Peyer's patch (tissue), 4 donors: ENCODE results near the gene RASAL2. TPM values are rescaled to one million over a fixed set of nuclear protein-coding genes. Genes with fewer than 3 reads are reported as not detected.
"Not testable (repeated sequence)": the region's sequence is repeated elsewhere in the genome, so short reads cannot be mapped to it uniquely, and the experiment has no call there.

Experiments used
- DNase-seq, 3 donors: peaks; one replicate each; pipeline ENCODE4 v3.0.0-alpha.2; 2017 to 2019
- H3K27ac ChIP-seq, 4 donors: fragments of 200-600 bp; sonication (generic); one replicate each; pipeline ENCODE4 v1.5.1; 2016 to 2019
- H3K27me3 ChIP-seq, 2 donors: fragments of 200-600 bp; sonication (generic); one replicate each; pipeline ENCODE4 v1.5.1; 2019
- H3K36me3 ChIP-seq, 3 donors: fragments of 200-600 bp; sonication (generic); one replicate each; pipeline ENCODE4 v1.5.1; 2016 to 2019
- H3K4me1 ChIP-seq, 4 donors: fragments of 200-600 bp; sonication (generic); one replicate each; pipeline ENCODE4 v1.5.1; 2016 to 2019
- H3K4me3 ChIP-seq, 4 donors: fragments of 200-600 bp; sonication (generic); 1 replicate in 3 of 4; 2 replicates in 1 of 4; pipeline ENCODE4 v1.5.1; 2016 to 2019; ENCODE audit warnings: mild to moderate bottlenecking in 1 of 4
- H3K9me3 ChIP-seq, 4 donors: fragments of 200-600 bp; sonication (generic); one replicate each; pipeline ENCODE4 v1.5.1; 2016 to 2019; ENCODE audit warnings: mild to moderate bottlenecking in 1 of 4
- CTCF ChIP-seq, 6 experiments: fragments of 450-650 bp in 4 of 6; fragments of 200-600 bp in 2 of 6; sonication (generic) in 1 of 6; IDR thresholded peaks; one replicate each; pipeline ENCODE4 v1.5.1; 2017 to 2019; ENCODE audit warnings: antibody characterized with exemption in 6 of 6, mild to moderate bottlenecking in 3 of 6, moderate library complexity in 1 of 6
- POLR2A ChIP-seq, 2 donors: fragments of 450-650 bp; IDR thresholded peaks; one replicate each; pipeline ENCODE4 v1.5.1; 2017; ENCODE audit warnings: antibody characterized with exemption in 2 of 2, mild to moderate bottlenecking in 2 of 2, moderate library complexity in 2 of 2
- total RNA-seq, 4 donors: library from RNA; depleted of rRNA; stranded (reverse); fragments of >200 nt; gene quantifications; one replicate each; pipeline ENCODE4 v1.1.0, GENCODE V29; 2016

RASAL2 gene
- total RNA-seq, 4 donors from 2014 or later, result 10.2 to 35.5 (median 20.0) TPM

- Histone ChIP-seq H3K27ac (no peak overlapping the region), H3K36me3 (no peaks in the 10 kb centered on the region), H3K4me1 (peaks cover 0 to 3% (median 0%) of the 10 kb centered on the region in 4 donors), H3K9me3 (no peaks in the 10 kb centered on the region), H3K27me3 (no peaks in the 10 kb centered on the region), H3K4me3 (no peak overlapping the region)
- peak in 2 of 6 experiments; percentile 10 to 20 for TF ChIP-seq CTCF (IDR thresholded peaks at IDR 0.05)
- TF ChIP-seq POLR2A (IDR thresholded peaks at IDR 0.05), result no peak
- DNase-seq, result no peak
Measured at GRCh38 chr1:178500091-178500770, 406.3 kb downstream of the RASAL2 start.

GRCh38 chr1:178500936-178501554, 407.1 kb downstream of the RASAL2 start:
- H3K36me3 ChIP-seq, result no peaks in the 10 kb centered on the region
- no peak for TF ChIP-seq POLR2A (IDR thresholded peaks at IDR 0.05)
- no peak for TF ChIP-seq CTCF (IDR thresholded peaks at IDR 0.05)
- H3K4me1 ChIP-seq, result peaks cover 0 to 3% (median 0%) of the 10 kb centered on the region in 4 donors
- no peaks in the 10 kb centered on the region for H3K27me3 ChIP-seq
- H3K4me3 ChIP-seq, result no peak overlapping the region
- no peaks in the 10 kb centered on the region for H3K9me3 ChIP-seq
- DNase-seq, result peak in 1 of 3 donors; percentile 13
- H3K27ac ChIP-seq, result no peak overlapping the region

GRCh38 chr1:178501705-178502329, 407.9 kb downstream of the RASAL2 start:
- no peaks in the 10 kb centered on the region for H3K9me3 ChIP-seq
- H3K27me3 ChIP-seq, result no peaks in the 10 kb centered on the region
- no peaks in the 10 kb centered on the region for H3K36me3 ChIP-seq
- peak; percentile 27 to 88 (median 75) for TF ChIP-seq CTCF (IDR thresholded peaks at IDR 0.05)
- TF ChIP-seq POLR2A (IDR thresholded peaks at IDR 0.05), result no peak
- H3K4me1 ChIP-seq, result peaks cover 0 to 3% (median 0%) of the 10 kb centered on the region in 4 donors
- H3K27ac ChIP-seq, result no peak overlapping the region
- H3K4me3 ChIP-seq, result no peak overlapping the region
- peak; percentile 53 to 89 (median 81) for DNase-seq

- Histone ChIP-seq H3K9me3 (no peaks in the 10 kb centered on the region), H3K27me3 (no peaks in the 10 kb centered on the region), H3K4me3 (no peak overlapping the region), H3K27ac (no peak overlapping the region), H3K36me3 (no peaks in the 10 kb centered on the region), H3K4me1 (peaks cover 0 to 3% (median 0%) of the 10 kb centered on the region in 4 donors)
- peak in 1 of 3 donors; percentile 13 for DNase-seq
- no peak for TF ChIP-seq POLR2A (IDR thresholded peaks at IDR 0.05)
- no peak for TF ChIP-seq CTCF (IDR thresholded peaks at IDR 0.05)
Measured at GRCh38 chr1:178502330-178502714, 408.4 kb downstream of the RASAL2 start.

- Histone ChIP-seq H3K27ac (no peak overlapping the region), H3K4me3 (no peak overlapping the region), H3K36me3 (no peaks in the 10 kb centered on the region), H3K4me1 (peaks cover 0 to 3% (median 0%) of the 10 kb centered on the region in 4 donors), H3K9me3 (no peaks in the 10 kb centered on the region), H3K27me3 (no peaks in the 10 kb centered on the region)
- TF ChIP-seq POLR2A (IDR thresholded peaks at IDR 0.05) (no peak), CTCF (IDR thresholded peaks at IDR 0.05) (no peak)
- DNase-seq, result no peak
Measured at GRCh38 chr1:178502856-178503255, 409.0 kb downstream of the RASAL2 start.

- H3K27me3 ChIP-seq, H3K27ac ChIP-seq, H3K4me3 ChIP-seq, DNase-seq, H3K4me1 ChIP-seq, H3K36me3 ChIP-seq, H3K9me3 ChIP-seq: not testable (repeated sequence)
Measured at GRCh38 chr1:178503316-178503715, 409.4 kb downstream of the RASAL2 start.
